HAP-1 (cell line): ENCODE results near the gene PLA2G4B.
"Not testable (repeated sequence)": the region's sequence is repeated elsewhere in the genome, so short reads cannot be mapped to it uniquely, and the experiment has no call there.

Experiments
- DNase-seq, 2 experiments: peaks; one replicate each; pipeline ENCODE4 v3.0.0-alpha.2; 2016 to 2020; ENCODE audit warnings: low spot score in 2 of 2
- H3K27me3 ChIP-seq: fragments of 250-450 bp; sonication (Bioruptor Pico); 2 replicates; pipeline ENCODE4 v1.5.1; 2020; ENCODE audit warnings: low read depth, mild to moderate bottlenecking, moderate library complexity
- H3K36me3 ChIP-seq: fragments of 250-450 bp; sonication (Bioruptor Pico); replicated peaks from 2 replicates; pipeline ENCODE4 v1.5.1; 2020; ENCODE audit warnings: mild to moderate bottlenecking
- H3K4me1 ChIP-seq: fragments of 250-450 bp; sonication (Bioruptor Pico); 2 replicates; pipeline ENCODE4 v1.5.1; 2020; ENCODE audit warnings: mild to moderate bottlenecking
- H3K4me3 ChIP-seq: fragments of 250-450 bp; sonication (Bioruptor Pico); 2 replicates; pipeline ENCODE4 v1.5.1; 2020; ENCODE audit warnings: mild to moderate bottlenecking, moderate library complexity
- H3K9me3 ChIP-seq: fragments of 250-450 bp; sonication (Bioruptor Pico); 2 replicates; pipeline ENCODE4 v1.5.1; 2020; ENCODE audit warnings: mild to moderate bottlenecking, moderate library complexity
- in situ Hi-C: fragments of 300-500 bp; cut with MboI; formaldehyde crosslinking; loops from 3 replicates; pipeline ENCODE4 v1.14.3; 2020; ENCODE audit warnings: low sequenced_read_pairs, inconsistent platforms, mixed read lengths

PLA2G4B gene

DNA sequence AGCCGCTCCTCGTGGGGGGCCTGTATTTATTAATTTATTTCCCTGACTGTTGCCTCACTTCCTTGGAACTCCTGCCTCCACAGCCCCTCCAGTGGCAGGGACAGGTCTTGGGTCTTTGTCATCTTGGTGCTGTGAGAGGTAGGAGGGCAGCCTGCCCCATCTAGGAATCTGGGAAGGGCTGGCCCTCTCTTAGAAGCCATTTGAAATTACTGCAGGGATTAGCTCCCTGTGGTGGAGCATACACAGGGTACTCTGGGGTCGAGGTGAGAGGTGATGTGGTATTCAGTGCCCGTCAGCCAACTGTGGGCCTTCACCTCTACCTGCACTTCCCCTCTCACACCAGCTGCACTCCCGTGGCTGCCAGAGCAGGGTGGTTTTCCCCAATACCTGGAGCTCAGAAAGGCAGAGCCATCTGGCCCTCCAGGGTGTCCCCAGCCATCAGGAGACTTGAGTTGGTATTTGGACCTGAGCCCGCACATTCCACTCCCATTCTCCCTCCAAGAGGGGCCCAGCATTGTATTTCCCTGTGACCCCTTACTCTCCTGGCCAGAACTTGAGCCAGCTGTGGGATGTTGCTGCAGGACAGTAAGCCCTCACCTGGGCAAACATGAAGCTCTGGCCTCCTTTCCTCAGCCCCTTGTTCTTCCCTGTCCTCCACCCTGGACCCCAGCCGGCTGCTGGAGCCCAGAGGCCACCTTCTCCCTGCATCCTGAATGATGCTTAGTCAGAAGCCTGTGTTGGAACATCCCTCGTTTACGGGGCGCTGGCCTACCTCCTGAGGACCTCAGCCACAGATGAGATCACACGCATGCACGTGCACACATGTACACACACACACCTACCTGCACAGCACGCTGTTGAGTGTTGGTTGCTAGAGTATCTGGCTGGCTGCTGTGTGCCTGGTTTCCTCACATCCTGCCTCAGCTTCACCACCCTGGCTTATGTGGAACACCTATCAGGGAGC is 12.8 kb upstream of the PLA2G4B start:
- Histone ChIP-seq H3K27me3 (no peaks in the 10 kb centered on the region), H3K9me3 (no peaks in the 10 kb centered on the region), H3K4me1 (peaks cover 2% of the 10 kb centered on the region; the same call in 1 of the 2 replicates), H3K4me3 (no peak overlapping the region), H3K36me3 (peaks cover 7% of the 10 kb centered on the region; the same call in 1 of the 2 replicates)
- in situ Hi-C loops = no loop called here
- DNase-seq = no peak

DNA sequence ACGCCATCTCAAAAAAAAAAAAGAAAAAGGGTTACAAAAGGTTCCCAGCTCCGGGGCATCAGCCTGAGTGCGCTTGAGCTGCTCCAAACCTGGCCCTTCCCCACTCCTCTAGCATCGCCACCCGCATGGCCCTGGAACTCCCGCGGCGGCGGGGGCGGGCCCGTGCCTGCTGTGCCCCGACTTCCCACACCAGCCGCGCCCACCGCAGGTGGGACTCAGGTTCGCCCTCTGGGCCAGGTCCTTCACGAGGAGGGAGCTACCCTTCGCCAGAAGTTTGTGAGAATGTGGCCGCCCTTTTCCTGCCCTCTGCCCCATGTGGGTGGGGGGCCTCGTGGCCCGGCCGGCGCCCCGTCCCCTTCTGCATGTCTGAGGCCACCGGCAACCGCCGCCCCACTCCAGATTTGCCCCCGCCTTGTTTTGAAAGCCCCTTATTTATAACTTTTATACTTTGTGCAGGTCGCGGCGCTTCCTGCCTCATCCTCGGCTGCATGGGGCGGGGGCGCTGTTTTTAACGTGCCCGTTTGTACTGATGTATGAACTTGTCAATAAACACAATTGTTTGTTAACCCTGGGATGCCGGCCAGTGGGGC is 11.3 kb upstream of the PLA2G4B start:
- Histone ChIP-seq H3K9me3 (no peaks in the 10 kb centered on the region), H3K4me1 (peaks cover 2% of the 10 kb centered on the region; the same call in 1 of the 2 replicates), H3K36me3 (peaks cover 6% of the 10 kb centered on the region; the same call in 1 of the 2 replicates), H3K27me3 (no peaks in the 10 kb centered on the region), H3K4me3 (peak overlapping the region; percentile 74)
- peak in 1 of 2 experiments; percentile 27 for DNase-seq
- in situ Hi-C loops = no loop called here

DNA sequence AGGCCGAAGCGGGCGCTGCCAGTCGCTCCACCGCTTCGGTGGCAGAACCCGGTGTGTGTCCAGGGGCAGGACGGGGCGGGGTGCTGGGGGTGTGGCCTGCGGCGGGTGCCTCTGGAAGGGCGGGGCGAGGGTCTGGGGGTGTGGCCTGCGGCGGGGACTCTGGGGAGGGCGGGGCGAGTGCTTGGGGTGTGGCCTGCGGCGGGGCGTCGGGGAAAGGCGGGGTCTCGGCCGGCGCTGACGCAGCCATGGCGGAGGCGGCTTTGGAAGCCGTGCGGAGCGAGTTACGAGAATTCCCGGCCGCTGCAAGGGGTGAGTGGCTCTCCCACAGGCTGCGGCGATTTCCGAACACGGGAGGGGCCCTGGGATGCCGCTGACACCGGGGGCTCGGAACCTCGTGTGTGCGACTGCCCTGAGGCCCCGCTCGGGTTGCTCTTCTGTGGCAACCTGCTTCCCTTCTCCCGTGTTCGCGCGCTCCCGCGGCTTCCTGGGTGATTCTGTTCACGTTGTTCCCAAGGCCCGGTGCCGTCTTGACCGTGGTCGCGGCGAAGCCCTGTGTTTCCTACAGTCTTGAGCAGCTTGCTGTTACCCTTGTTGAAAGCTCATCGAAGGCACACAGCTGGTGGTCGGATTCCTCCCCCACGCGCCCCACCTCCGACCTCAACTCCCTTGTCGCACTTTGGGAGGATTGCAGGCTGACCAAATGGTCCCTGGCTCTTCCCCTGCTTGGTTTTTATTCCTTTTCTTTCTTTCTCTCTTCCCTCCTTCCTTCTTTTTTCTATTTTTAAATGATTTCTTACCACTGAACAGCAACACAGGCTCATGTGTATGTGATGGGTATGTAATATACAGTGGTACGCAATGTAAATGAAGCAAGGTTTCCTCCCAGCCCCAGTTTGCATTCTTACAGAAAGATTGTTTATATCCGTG is 10.5 kb upstream of the PLA2G4B start, which contains the start of gene JMJD7:
Gene JMJD7, plus strand, starts transcription at position 213 of the 927 bp plus-strand sequence. Its CDS starts 33 bp downstream, at position 246.
- Histone ChIP-seq H3K36me3 (peaks cover 4% of the 10 kb centered on the region; the same call in 1 of the 2 replicates), H3K4me3 (peak within 1 kb of the TSS; percentile 74), H3K27me3 (no peaks in the 10 kb centered on the region), H3K9me3 (no peaks in the 10 kb centered on the region), H3K4me1 (peaks cover 2% of the 10 kb centered on the region; the same call in 1 of the 2 replicates)
- in situ Hi-C loops = no loop called here
- DNase-seq = peak; percentile 75 to 98

DNA sequence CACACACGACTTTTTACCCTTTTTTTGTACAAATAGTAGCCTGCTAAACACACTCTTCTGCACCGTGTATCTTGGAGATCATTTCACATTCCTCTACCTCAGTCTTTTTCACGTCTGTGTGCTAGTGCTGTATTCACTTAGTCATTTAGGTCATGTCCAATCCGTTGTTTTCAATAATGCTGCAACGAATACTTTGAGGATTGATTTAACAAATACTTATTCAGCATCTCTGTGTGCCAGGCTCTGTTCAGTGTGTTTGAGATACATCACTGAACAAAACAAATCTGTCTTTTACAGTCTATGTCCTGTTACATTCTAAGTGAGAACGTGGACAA is 9.9 kb upstream of the PLA2G4B start:
- no peaks in the 10 kb centered on the region for H3K27me3 ChIP-seq
- DNase-seq = no peak
- H3K9me3 ChIP-seq = no peaks in the 10 kb centered on the region
- peaks cover 4% of the 10 kb centered on the region; the same call in 1 of the 2 replicates for H3K36me3 ChIP-seq
- peaks cover 2% of the 10 kb centered on the region; the same call in 1 of the 2 replicates for H3K4me1 ChIP-seq
- H3K4me3 ChIP-seq = peak overlapping the region; percentile 74
- in situ Hi-C loops = no loop called here

DNA sequence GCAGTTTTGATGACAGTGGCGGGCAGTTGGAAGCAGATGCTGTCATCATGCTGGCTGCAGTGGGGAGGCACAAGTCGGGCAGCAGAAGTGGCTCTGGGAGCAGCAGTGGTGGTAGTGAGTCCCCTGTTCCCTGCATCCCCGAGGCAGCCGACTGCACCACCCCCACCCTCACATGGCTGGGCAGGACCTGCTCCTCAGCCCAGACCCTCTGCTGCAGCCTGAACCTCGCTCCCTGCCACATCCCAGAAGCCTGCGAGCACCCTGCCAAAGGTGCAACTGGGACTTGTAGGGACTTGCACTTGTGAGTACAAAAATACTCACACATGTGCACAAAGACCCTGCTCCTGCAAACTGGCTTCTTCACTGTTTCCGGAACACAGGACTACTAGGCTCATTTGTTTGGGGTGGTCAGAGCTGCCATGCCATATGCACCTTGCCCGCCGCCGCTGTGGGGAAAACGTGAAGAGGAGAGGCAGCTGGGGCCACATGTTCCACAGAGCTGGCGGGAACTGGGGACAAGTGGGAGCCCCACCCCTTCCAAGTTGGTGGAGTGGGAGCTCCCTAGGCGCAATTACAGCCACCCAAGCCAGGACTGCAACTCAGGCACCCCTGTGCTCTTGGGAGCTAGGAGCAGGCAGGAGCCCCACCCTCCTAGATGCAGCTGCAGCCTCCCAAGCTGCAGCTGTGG is 8.5 kb upstream of the PLA2G4B start:
- Histone ChIP-seq H3K4me3 (no peak overlapping the region), H3K27me3 (no peaks in the 10 kb centered on the region), H3K36me3 (no peaks in the 10 kb centered on the region), H3K9me3 (no peaks in the 10 kb centered on the region), H3K4me1 (peaks cover 2% of the 10 kb centered on the region; the same call in 1 of the 2 replicates)
- no peak for DNase-seq
- in situ Hi-C loops = no loop called here

DNA sequence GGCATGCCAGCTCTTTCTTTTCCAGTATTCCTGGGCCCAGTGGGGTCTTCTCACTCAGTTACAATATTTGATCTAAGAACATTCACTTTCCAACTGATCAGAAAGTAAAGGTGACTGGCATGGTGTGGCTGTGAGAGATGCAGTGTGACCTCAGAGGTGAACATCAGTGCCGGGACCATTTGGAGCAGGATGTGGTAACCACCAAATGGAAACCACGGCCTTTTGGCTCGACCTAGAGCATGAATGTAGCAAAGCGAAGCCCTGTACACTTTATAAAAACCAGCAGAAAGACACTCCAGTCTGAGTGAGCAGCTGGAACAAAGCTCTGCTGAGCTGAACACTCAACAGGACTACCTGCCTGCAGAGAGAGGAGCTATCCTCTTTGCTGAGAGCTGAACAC is 7.4 kb upstream of the PLA2G4B start:
- H3K4me3 ChIP-seq, H3K36me3 ChIP-seq, H3K27me3 ChIP-seq, H3K9me3 ChIP-seq, H3K4me1 ChIP-seq, in situ Hi-C loops, DNase-seq: not testable (repeated sequence)

DNA sequence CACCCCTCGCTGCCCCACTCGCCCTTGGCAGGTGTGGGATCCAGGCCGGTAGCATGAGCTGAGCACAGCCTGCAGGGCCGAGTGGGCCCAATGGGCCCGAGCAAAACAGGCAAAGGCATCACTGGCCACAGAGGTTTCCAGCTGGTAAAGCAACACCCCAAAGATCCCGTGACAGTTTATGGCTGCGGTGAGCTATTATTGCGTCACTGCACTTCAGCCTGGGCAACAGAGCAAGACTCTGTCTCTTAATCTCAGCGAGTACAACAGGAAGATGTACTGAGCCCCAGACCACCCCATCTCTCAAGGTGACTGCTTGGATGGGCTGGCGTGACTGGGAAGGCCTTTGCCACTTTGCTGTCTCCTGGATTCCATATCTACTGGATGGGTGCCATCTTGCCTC is 6.4 kb upstream of the PLA2G4B start:
- in situ Hi-C loops = no loop called here
- Histone ChIP-seq H3K27me3 (no peaks in the 10 kb centered on the region), H3K9me3 (no peaks in the 10 kb centered on the region), H3K4me3 (no peak overlapping the region), H3K36me3 (no peaks in the 10 kb centered on the region), H3K4me1 (peaks cover 2% of the 10 kb centered on the region; the same call in 1 of the 2 replicates)
- DNase-seq = no peak

DNA sequence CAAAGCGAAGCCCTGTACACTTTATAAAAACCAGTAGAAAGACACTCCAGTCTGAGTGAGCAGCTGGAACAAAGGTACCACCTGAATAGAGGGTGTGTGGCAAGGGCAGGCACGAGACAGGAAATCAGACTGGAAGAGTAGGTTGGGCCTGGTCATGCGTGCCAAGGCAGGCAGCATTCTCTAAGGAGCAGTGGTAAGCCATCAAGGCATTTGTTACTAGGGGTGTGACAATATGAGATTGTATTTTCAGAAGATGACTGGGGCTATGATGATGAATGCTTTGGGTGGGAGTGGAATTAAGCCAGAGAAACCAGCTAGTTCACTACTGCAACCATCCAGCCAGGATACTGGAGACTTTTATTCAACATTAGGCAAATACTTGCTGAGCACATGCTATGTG is 5.8 kb upstream of the PLA2G4B start:
- DNase-seq = no peak
- in situ Hi-C loops = no loop called here
- H3K4me3 ChIP-seq = no peak overlapping the region
- H3K36me3 ChIP-seq = no peaks in the 10 kb centered on the region
- H3K9me3 ChIP-seq = no peaks in the 10 kb centered on the region
- no peaks in the 10 kb centered on the region for H3K27me3 ChIP-seq
- H3K4me1 ChIP-seq = peaks cover 2% of the 10 kb centered on the region; the same call in 1 of the 2 replicates

DNA sequence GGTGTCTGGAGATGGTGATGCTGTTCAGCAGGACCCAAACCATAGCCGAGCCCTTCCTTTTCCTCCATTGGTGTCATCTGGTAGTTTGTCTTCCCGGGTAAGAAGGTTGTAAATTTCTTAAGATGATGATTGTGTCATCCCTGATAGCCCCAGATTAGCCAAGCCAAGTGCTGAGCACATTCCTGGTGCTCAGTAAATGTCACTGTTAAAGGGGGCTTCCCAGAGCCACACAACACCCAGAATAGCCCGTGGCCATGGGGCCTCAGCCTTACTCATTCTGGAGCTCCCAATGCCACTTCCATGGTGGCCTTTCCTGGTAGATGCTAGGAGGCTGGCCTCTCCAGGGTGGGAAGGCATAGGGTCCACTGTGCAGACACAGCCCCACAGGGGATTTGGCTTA is 4.6 kb upstream of the PLA2G4B start:
- Histone ChIP-seq H3K9me3 (no peaks in the 10 kb centered on the region), H3K27me3 (no peaks in the 10 kb centered on the region), H3K4me1 (no peaks in the 10 kb centered on the region), H3K4me3 (no peak overlapping the region), H3K36me3 (no peaks in the 10 kb centered on the region)
- no peak for DNase-seq
- in situ Hi-C loops = no loop called here

DNA sequence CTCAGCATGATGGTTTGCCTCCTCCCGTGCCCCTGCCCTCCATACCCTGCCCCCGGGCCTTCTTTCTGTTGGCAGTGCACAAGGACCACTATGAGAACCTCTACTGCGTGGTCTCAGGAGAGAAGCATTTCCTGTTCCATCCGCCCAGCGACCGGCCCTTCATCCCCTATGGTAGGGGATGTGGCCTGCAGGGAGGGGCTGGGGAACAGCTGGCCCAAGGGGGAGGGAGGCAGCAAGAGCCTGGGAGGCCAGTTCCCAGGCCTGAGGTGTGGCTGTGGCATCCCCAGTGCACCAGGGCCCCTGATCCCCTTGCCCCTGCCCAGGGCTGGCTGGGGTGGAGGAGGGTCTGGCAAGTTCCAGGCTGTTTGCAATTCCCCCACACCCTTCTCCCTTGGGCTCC is 2.6 kb upstream of the PLA2G4B start:
- DNase-seq = no peak
- Histone ChIP-seq H3K9me3 (no peaks in the 10 kb centered on the region), H3K27me3 (no peaks in the 10 kb centered on the region), H3K36me3 (no peaks in the 10 kb centered on the region; the same call in 1 of the 2 replicates), H3K4me1 (no peaks in the 10 kb centered on the region), H3K4me3 (no peak overlapping the region)
- in situ Hi-C loops = no loop called here

DNA sequence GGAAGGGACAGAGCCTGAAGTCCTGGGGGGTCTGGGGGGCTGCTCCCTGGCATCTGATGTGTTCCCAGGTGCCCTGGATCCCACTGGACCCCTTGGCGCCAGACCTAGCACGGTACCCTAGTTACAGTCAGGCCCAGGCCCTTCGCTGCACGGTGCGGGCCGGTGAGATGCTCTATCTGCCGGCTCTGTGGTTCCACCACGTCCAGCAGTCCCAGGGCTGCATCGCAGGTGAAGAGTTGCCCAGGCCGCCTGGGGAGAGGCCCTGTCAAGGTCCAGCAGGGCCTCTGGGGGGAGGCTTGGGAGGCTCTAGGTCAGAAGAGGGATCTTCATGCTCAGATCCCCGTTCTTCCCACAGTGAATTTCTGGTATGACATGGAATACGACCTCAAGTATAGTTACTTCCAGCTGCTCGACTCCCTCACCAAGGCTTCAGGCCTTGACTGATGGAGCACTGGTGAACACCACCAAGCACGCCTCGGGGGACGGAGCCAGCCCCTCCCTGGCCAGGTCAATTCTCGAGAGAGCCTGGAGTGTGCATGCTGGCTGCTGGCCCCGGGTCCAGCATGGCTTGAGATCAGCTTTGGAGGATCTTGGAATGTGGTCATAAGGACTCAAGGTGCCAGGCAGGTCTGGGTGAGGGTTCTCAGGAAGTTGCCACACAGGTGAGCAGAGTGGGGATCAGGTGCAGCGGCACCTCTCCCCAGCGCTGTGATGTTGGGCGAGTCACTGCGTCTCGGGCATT is 1.8 kb upstream of the PLA2G4B start:
- no peaks in the 10 kb centered on the region for H3K27me3 ChIP-seq
- DNase-seq = no peak
- H3K9me3 ChIP-seq = no peaks in the 10 kb centered on the region
- H3K4me1 ChIP-seq = no peaks in the 10 kb centered on the region
- in situ Hi-C loops = no loop called here
- no peak overlapping the region for H3K4me3 ChIP-seq
- H3K36me3 ChIP-seq = no peaks in the 10 kb centered on the region; the same call in 1 of the 2 replicates

DNA sequence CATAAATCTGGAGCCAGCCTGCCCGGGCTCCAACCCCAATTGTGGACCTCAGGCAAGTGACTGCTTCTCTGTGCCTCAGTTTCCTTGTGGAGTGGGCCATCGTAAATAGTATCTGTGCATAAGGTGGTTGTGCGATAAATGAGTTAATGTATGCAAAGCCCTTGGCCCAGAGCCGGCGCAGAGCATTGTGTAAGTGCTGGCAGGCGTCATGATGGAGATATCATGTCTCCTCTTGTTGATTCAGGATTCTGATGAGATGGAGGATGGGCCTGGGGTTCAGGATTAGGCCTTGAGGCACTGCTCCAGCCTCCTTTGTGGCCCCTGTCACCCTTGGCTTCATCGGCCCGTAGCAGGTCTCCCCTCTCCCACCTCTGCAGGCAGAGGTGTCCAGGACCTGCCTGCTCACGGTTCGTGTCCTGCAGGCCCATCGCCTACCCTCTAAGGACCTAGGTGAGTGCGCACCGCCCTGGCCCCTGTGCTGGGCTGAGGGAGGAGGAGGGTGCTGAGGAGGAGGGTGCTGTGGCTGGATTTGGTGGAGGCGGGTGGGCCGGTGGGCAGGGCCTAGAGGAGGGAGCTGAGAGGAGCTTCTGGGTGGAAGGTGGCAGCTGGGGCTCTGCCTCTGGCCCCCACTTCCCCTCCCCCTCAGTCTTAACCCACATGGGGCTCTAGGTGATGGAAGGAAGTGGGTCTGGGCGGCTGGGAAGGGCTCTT is 1.3 kb downstream of the PLA2G4B start:
- Histone ChIP-seq H3K9me3 (no peaks in the 10 kb centered on the region), H3K36me3 (no peaks in the 10 kb centered on the region; the same call in 1 of the 2 replicates), H3K27me3 (no peaks in the 10 kb centered on the region), H3K4me3 (no peak overlapping the region), H3K4me1 (no peaks in the 10 kb centered on the region)
- in situ Hi-C loops = no loop called here
- DNase-seq = no peak
